Caco-2 (cell line): ENCODE measurements around the gene UGT1A6. TPM values are rescaled to one million over a fixed set of nuclear protein-coding genes. Genes with fewer than 3 reads are reported as not detected.

Experiments used
- BruUV-seq: library from RNA; stranded (reverse); fragments of 400-500 nt; replicated peaks from 2 replicates; lab custom pipeline; 2021; lab: Mats Ljungman, UMichigan
- CTCF ChIA-PET: fragments of 300-600 bp; sonication (Branson Sonifier 250); formaldehyde crosslinking; loops from one replicate; lab custom pipeline; 2022; ENCODE audit warnings: antibody characterized with exemption; lab: Charles Lee
- POLR2A ChIA-PET: fragments of 300-600 bp; sonication (Branson Sonifier 250); formaldehyde crosslinking; loops from one replicate; lab custom pipeline; 2022; ENCODE audit warnings: antibody characterized with exemption; lab: Charles Lee
- DNase-seq, 2 experiments: peaks; one replicate each; pipeline versions ENCODE4 v3.0.0 to v3.0.0-alpha.2; 2020 to 2022
- H3K27me3 ChIP-seq: replicated peaks from 2 replicates; pipeline ENCODE4 v1.6.0; 2011; ENCODE audit warnings: low read length; ENCODE audit not compliant: control insufficient read depth, insufficient read depth
- H3K36me3 ChIP-seq: 2 replicates; pipeline ENCODE4 v1.5.1; 2011; ENCODE audit warnings: low read length; ENCODE audit not compliant: control insufficient read depth, insufficient read depth
- H3K4me1 ChIP-seq: fragments of 250-450 bp; sonication (Bioruptor Pico); 2 replicates; pipeline ENCODE4 v1.5.1; 2020; ENCODE audit warnings: mild to moderate bottlenecking
- H3K4me3 ChIP-seq: 2 replicates; pipeline ENCODE4 v1.5.1; 2011; ENCODE audit warnings: low read depth, mild to moderate bottlenecking, control low read depth, low read length
- H3K9me3 ChIP-seq: fragments of 250-450 bp; sonication (Bioruptor Pico); 2 replicates; pipeline ENCODE4 v1.5.1; 2020; ENCODE audit warnings: mild to moderate bottlenecking, moderate library complexity
- H3K27ac Mint-ChIP-seq: one replicate; pipeline ENCODE4 v1.8.0; 2022; ENCODE audit warnings: mixed read lengths; ENCODE audit not compliant: unreplicated experiment
- H3K27me3 Mint-ChIP-seq: one replicate; pipeline ENCODE4 v1.8.0; 2022; ENCODE audit warnings: mixed read lengths; ENCODE audit not compliant: insufficient read depth, unreplicated experiment
- H3K36me3 Mint-ChIP-seq: one replicate; pipeline ENCODE4 v1.8.0; 2022; ENCODE audit warnings: mild to moderate bottlenecking, mixed read lengths; ENCODE audit not compliant: insufficient read depth, unreplicated experiment
- H3K4me1 Mint-ChIP-seq: one replicate; pipeline ENCODE4 v1.8.0; 2022; ENCODE audit warnings: low read depth, mixed read lengths; ENCODE audit not compliant: unreplicated experiment
- H3K4me3 Mint-ChIP-seq: one replicate; pipeline ENCODE4 v1.8.0; 2022; ENCODE audit warnings: mild to moderate bottlenecking, moderate library complexity, mixed read lengths; ENCODE audit not compliant: unreplicated experiment
- H3K9me3 Mint-ChIP-seq: one replicate; pipeline ENCODE4 v1.8.0; 2022; ENCODE audit warnings: mixed read lengths; ENCODE audit not compliant: unreplicated experiment
- intact Hi-C: fragments of 100-400 bp; cut with micrococcal nuclease; formaldehyde crosslinking; loops from one replicate; pipeline ENCODE4 v1.10.0; 2022; ENCODE audit not compliant: unreplicated experiment
- total RNA-seq: library from RNA; stranded (reverse); gene quantifications from 2 replicates; pipeline ENCODE4 v1.2.3, GENCODE V29; 2022
- TF ChIP-seq, protein P1 (sequence below), 2 experiments: fragments of 200-600 bp in 1 of 2; IDR thresholded peaks; 1 replicate in 1 of 2; 2 replicates in 1 of 2; pipeline versions ENCODE4 v1.5.1 to v1.8.0; 2011 to 2022; ENCODE audit warnings: antibody characterized with exemption in 1 of 2, control low read depth in 1 of 2, inconsistent platforms in 1 of 2, low read depth in 1 of 2, low read length in 1 of 2, mild to moderate bottlenecking in 1 of 2, moderate library complexity in 1 of 2; ENCODE audit not compliant: insufficient read depth in 1 of 2, severe bottlenecking in 1 of 2, unreplicated experiment in 1 of 2

UGT1A6 gene
- total RNA-seq, 1 experiment from 2014 or later, result 33.9 TPM

DNA sequence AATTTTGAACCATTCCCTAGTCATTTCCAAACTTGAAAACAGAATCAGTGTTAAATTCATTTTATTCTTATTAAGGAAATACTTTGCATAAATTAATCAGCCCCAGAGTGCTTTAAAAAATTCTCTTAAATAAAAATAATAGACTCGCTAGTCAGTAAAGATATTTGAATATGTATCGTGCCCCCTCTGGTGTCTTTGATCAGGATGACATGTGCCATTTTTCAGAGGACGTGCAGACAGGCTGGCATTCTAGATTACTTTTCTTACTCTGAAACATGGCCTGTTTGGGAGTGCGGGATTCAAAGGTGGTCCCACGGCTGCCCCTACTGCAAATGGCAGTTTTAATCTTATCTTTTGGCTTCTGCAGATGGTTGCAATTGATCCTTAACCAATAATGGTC lies 79.9 kb downstream of the UGT1A6 start:
- BruUV-seq, result TSS peak; percentile 61
- DNase-seq, result no peak
- Histone ChIP-seq H3K4me3 (no peak overlapping the region), H3K4me1 (no peaks in the 10 kb centered on the region), H3K36me3 (no peaks in the 10 kb centered on the region), H3K9me3 (no peaks in the 10 kb centered on the region), H3K27me3 (no peaks in the 10 kb centered on the region)
- POLR2A ChIA-PET, result no interaction called here
- CTCF ChIA-PET, result no interaction called here
- Mint-ChIP-seq H3K27me3 (no peaks in the 10 kb centered on the region), H3K9me3 (peaks cover 10% of the 10 kb centered on the region), H3K36me3 (peaks cover 25% of the 10 kb centered on the region), H3K4me3 (no peak overlapping the region), H3K4me1 (no peaks in the 10 kb centered on the region), H3K27ac (no peak overlapping the region)
- TF ChIP-seq, protein P1, sequence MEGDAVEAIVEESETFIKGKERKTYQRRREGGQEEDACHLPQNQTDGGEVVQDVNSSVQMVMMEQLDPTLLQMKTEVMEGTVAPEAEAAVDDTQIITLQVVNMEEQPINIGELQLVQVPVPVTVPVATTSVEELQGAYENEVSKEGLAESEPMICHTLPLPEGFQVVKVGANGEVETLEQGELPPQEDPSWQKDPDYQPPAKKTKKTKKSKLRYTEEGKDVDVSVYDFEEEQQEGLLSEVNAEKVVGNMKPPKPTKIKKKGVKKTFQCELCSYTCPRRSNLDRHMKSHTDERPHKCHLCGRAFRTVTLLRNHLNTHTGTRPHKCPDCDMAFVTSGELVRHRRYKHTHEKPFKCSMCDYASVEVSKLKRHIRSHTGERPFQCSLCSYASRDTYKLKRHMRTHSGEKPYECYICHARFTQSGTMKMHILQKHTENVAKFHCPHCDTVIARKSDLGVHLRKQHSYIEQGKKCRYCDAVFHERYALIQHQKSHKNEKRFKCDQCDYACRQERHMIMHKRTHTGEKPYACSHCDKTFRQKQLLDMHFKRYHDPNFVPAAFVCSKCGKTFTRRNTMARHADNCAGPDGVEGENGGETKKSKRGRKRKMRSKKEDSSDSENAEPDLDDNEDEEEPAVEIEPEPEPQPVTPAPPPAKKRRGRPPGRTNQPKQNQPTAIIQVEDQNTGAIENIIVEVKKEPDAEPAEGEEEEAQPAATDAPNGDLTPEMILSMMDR (IDR thresholded peaks at IDR 0.05; ENCODE audit: insufficient read depth in 1 of 2, low read depth in 1 of 2, low read length in 1 of 2, severe bottlenecking in 1 of 2, unreplicated experiment in 1 of 2), result no peak
- intact Hi-C loops, result no loop called here

DNA sequence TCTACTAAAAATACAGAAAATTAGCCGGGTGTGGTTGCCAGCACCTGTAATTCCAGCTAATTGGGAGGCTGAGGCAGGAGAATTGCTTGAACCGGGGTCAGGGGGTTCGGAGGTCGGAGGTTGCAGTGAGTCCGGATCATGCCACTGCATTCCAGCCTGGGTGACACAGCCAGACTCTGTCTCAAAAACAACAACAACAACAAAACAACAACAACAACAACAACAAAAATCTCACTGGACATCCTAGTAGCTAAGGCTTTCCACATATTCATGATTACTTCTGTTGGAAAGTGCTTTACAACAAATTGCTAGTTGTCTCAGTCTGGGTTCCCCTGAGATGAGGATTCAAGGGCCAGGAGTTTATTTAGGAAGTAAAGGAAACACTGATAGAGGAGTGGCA lies 81.2 kb downstream of the UGT1A6 start:
- Histone ChIP-seq H3K4me3 (no peak overlapping the region), H3K36me3 (no peaks in the 10 kb centered on the region), H3K4me1 (no peaks in the 10 kb centered on the region), H3K9me3 (no peaks in the 10 kb centered on the region), H3K27me3 (no peaks in the 10 kb centered on the region)
- ChIA-PET POLR2A (no interaction called here), CTCF (no interaction called here)
- Mint-ChIP-seq H3K27me3 (no peaks in the 10 kb centered on the region), H3K4me3 (no peak overlapping the region), H3K4me1 (no peaks in the 10 kb centered on the region), H3K36me3 (peaks cover 30% of the 10 kb centered on the region), H3K9me3 (peaks cover 10% of the 10 kb centered on the region), H3K27ac (no peak overlapping the region)
- DNase-seq, result no peak
- TF ChIP-seq, protein P1 (IDR thresholded peaks at IDR 0.05; ENCODE audit: insufficient read depth in 1 of 2, low read depth in 1 of 2, low read length in 1 of 2, severe bottlenecking in 1 of 2, unreplicated experiment in 1 of 2), result no peak
- BruUV-seq, result no TSS peak
- intact Hi-C loops, result no loop called here

DNA sequence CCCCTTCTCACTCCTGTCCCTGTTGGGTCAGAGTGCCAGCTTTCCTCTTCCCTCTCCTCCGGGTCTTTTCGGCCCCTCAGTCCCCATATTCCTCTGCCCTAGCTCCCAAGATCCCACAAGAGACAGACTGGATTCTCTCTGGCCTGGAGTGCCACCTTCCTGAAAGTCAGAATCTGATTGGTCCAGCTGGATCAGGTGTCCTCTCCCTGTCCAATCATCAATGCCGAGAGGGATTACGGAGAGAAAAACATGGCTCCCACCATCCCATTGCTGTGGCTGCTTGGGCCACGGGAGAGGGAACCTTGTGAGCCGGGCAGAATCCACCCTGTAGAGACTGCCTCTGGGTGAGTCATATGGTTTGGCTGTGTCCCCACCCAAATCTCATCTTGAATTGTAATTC lies 82.7 kb downstream of the UGT1A6 start:
- H3K27me3 Mint-ChIP-seq, result no peaks in the 10 kb centered on the region
- intact Hi-C loops, result no loop called here
- CTCF ChIA-PET, result no interaction called here
- H3K36me3 ChIP-seq, result no peaks in the 10 kb centered on the region
- no peaks in the 10 kb centered on the region for H3K4me1 Mint-ChIP-seq
- POLR2A ChIA-PET, result no interaction called here
- H3K4me1 ChIP-seq, result no peaks in the 10 kb centered on the region
- H3K4me3 Mint-ChIP-seq, result no peak overlapping the region
- H3K27me3 ChIP-seq, result no peaks in the 10 kb centered on the region
- no TSS peak for BruUV-seq
- H3K9me3 ChIP-seq, result no peaks in the 10 kb centered on the region
- no peak for DNase-seq
- H3K4me3 ChIP-seq, result no peak overlapping the region
- no peak overlapping the region for H3K27ac Mint-ChIP-seq
- H3K36me3 Mint-ChIP-seq, result peaks cover 17% of the 10 kb centered on the region
- peaks cover 10% of the 10 kb centered on the region for H3K9me3 Mint-ChIP-seq
- TF ChIP-seq, protein P1 (IDR thresholded peaks at IDR 0.05; ENCODE audit: insufficient read depth in 1 of 2, low read depth in 1 of 2, low read length in 1 of 2, severe bottlenecking in 1 of 2, unreplicated experiment in 1 of 2), result no peak
